ENCODE data around the gene CEP120. TPM values are rescaled to one million over a fixed set of nuclear protein-coding genes. Genes with fewer than 3 reads are reported as not detected.
"Not testable (repeated sequence)": the region's sequence is repeated elsewhere in the genome, so short reads cannot be mapped to it uniquely, and the experiment has no call there.

The CEP120 gene
- 1 to 10 TPM; 8.8 to 9.2 TPM for total RNA-seq
- long read RNA-seq, full-length matches to known transcripts: 3 of 7 reads
- long read RNA-seq, partial matches to known transcripts: 3 of 7 reads
- long read RNA-seq, other reads (novel, unspliced or antisense): 1 of 7 reads

DNA sequence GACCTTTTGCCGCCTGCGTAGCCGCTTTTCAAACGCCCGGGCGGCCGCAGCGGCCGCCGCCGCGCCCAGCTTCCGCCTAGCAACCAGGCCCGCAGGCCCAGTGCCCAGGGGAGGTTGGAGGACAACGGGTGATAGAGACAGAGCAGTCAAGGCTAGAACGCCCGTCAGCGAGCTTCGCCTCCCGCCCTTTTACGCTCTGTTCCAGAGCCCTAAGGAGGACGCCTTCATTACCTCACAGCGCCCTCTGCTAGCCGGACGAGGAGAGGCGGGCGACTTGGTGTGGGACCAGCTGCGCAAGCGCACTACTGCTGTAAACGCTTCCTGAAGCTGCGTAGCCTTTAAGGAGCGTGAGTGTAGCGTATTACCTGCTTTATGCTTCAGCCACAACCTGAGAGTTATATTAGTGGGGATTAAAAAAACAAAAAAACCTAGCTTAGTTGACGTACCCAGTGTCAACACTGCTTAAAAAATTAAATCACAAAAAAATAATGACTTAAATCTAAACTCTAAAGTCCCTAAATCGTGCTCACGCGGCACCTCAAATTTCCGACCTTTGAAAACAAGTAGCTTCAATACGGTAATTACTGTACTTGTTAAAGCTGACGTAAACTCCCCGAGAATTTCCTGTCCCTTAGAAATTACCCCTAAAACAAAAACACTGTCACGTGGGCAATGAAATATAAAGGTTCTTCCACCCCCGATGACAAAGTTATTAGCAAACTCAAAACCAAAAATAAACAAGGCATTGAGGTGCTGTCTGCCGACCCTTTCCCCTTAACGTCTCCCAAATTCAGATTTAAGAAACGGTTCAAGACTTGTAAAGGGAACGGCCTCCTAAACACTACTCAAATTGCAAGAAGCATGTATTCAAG lies at the start of gene CEP120:
TSS of gene CEP120 (minus strand) at position 126 of the 872 bp plus-strand sequence. CDS start 405 bp downstream, outside the sequence.
- intact Hi-C loops (cut with DNase I, micrococcal nuclease): loop anchor here in 1 of 2 donors (5.0 to 10.0 kb wide), 2 partner anchors 94 to 181 kb away; no protein-coding TSS in a partner anchor
- peak; percentile 99 for DNase-seq
- ATAC-seq: peak; percentile 97

DNA sequence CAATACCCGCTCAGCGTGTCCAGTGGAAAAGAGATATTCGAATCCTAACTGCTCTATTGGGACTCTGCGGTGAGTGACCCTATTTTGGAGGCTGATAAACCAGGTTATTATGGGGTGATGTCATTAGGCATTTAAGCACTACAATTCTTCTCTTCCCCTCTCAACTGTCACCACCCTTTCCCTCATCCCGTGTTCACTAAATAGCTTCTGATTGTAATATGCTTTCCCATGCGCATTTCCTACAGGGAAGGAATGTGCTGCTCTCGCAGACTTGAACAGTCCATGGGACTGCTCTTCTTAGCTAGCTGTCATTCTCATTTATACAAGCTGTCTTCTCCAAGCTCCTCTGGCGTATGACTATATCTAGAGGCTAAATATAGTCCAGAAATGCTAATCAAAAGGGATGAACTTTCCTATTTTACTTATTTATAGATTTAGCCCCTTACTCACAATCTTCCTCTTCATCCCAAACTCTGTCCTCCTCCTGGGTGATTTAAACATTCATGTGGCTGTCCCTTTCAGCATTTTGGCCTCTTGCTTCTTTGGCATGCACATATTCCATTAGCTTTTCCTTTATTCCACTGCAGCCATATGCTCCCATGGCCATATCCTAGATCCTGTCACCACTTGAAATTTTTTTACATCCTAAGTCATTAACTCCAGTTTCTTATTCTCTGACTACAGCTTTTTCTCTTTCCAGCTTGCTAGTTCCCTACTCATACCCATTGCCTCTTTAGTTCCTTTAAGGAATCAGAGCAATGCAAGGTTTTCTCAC lies 49.1 kb upstream of the CEP120 start:
- ATAC-seq: no peak
- intact Hi-C loops (cut with DNase I, micrococcal nuclease): no loop called here
- no peak for DNase-seq

- intact Hi-C loops (cut with DNase I, micrococcal nuclease): no loop called here
- no peak for ATAC-seq
- DNase-seq: no peak
These were observed 48.2 kb upstream of the CEP120 start for GRCh38 chr5:123471385-123471784.

DNA sequence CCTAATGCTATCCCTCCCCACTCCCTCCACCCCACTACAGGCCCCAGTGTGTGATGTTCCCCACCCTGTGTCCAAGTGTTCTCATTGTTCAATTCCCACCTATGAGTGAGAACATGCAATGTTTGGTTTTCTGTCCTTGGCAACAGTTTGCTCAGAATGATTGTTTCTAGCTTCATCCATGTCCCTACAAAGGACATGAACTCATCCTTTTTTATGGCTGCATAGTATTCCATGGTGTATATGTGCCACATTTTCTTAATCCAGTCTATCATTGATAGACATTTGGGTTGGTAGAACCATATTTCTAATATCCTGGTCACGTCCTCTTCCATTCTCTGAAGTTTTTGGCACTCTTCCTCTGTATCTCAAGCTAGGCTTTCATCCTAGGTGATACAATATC lies 43.6 kb upstream of the CEP120 start:
- ATAC-seq; DNase-seq; intact Hi-C loops (cut with DNase I, micrococcal nuclease): not testable (repeated sequence)

GRCh38 chr5:123460296-123460729 lies 37.1 kb upstream of the CEP120 start:
- ATAC-seq (peak; percentile 95), DNase-seq (peak; percentile 23 to 69)
- intact Hi-C loops (cut with DNase I, micrococcal nuclease): no loop called here

DNA sequence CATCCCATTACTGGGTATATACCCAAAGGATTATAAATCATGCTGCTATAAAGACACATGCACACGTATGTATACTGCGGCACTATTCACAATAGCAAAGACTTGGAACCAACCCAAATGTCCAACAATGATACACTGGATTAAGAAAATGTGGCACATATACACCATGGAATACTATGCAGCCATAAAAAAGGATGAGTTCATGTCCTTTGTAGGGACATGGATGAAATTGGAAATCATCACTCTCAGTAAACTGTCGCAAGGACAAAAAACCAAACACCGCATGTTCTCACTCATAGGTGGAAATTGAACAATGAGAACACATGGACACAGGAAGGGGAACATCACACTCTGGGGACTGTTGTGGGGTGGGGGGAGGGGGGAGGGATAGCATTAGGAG lies 35.8 kb upstream of the CEP120 start:
- intact Hi-C loops (cut with DNase I, micrococcal nuclease); ATAC-seq: not testable (repeated sequence)

GRCh38 chr5:123456242-123456641 lies 33.0 kb upstream of the CEP120 start:
- DNase-seq: no peak
- peak; percentile 78 for ATAC-seq
- intact Hi-C loops (cut with DNase I, micrococcal nuclease): no loop called here

More for the DNA sequence above, 35.8 kb upstream of the CEP120 start:
- not testable (repeated sequence) for DNase-seq

GRCh38 chr5:123455640-123456039 lies 32.4 kb upstream of the CEP120 start:
- no peak for ATAC-seq
- intact Hi-C loops (cut with DNase I, micrococcal nuclease): no loop called here
- DNase-seq: no peak

DNA sequence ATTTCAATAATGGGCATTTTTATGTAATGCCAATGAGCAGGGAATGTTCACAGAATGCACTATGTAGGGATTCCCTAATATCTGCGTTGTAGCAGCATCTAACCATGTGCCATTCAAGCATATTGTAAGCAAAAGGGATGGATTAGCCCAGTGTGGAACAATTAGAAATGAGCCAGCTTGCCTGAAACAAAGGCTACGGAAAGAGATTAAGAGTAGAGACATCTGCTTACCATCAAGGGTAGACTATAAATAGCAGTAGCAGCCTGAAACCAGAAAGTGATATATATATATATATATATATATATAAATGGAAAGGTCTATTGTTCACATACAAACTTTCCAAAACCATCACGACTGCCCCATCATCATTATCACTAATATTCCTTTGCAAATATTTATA lies 31.9 kb upstream of the CEP120 start:
- DNase-seq (no peak), ATAC-seq (no peak)
- intact Hi-C loops (cut with DNase I, micrococcal nuclease): no loop called here

- ATAC-seq: peak; percentile 59
- intact Hi-C loops (cut with DNase I, micrococcal nuclease): no loop called here
- no peak for DNase-seq
These were observed 31.2 kb upstream of the CEP120 start for GRCh38 chr5:123454259-123454911.

DNA sequence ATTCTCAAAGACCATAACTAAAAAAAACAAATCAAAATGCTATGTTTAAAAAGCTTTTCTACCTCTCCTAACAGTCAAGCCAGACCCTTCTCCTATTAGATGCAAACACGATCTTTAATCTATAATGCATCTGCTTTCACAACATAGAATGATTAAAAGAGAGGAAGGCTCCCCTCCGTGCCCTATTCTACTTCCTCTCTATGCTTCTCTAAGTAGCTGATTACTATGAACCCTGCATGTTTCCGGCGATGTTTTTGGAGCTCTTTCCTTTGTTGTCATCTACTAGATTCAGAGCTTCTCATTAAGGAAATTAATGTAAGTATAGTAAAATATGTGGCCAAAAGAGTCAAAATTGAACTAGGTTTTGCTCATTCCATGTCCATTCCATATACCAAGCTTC lies 29.2 kb upstream of the CEP120 start:
- DNase-seq: no peak
- intact Hi-C loops (cut with DNase I, micrococcal nuclease): no loop called here
- no peak for ATAC-seq

- intact Hi-C loops (cut with DNase I, micrococcal nuclease): no loop called here
- DNase-seq (no peak), ATAC-seq (no peak)
These were observed 27.8 kb upstream of the CEP120 start for GRCh38 chr5:123451047-123451446.

- ATAC-seq: no peak
- DNase-seq: no peak
- intact Hi-C loops (cut with DNase I, micrococcal nuclease): no loop called here
These were observed 27.4 kb upstream of the CEP120 start for GRCh38 chr5:123450640-123451039.

DNA sequence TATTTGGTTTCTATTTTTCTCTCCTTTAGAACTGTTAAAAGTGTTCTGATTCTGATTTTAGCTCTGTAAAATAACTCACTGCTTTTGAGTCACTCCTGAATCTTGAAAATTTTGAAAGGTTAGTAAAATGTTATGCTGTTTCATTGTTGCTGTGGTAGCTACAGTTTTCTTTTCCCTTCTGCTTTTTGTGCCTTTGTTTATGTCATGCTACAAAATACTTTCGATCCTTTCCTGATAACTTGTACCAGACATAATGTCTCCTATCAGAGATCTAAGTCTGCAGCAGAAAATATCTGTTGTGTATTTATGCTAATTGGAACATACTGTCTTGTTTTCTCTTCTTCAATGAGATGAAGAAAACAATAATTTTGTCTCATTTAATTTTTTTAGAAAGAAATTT lies 26.9 kb upstream of the CEP120 start:
- intact Hi-C loops (cut with DNase I, micrococcal nuclease): no loop called here
- ATAC-seq (no peak), DNase-seq (no peak)

GRCh38 chr5:123449424-123449974 lies 26.3 kb upstream of the CEP120 start:
- intact Hi-C loops (cut with DNase I, micrococcal nuclease): no loop called here
- DNase-seq: no peak
- peak; percentile 25 for ATAC-seq

DNA sequence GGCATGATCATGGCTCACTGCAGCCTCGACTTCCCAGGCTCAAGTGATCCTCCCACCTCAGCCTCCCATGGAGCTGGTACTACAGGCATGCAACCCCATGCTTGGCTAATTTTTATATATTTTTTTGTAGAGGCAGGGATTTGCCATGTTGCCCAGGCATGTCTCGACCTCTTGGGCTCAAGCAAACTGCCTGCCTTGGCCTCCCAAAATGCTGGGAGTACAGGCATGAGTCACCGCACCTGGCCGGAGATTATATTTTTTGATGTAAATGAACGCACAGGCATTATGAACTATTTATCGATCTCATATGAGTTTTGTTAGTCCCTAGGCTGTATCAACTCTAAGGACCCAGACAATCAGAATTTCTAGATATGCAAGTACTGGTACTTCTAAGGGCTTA lies 25.5 kb upstream of the CEP120 start:
- ATAC-seq: no peak
- intact Hi-C loops (cut with DNase I, micrococcal nuclease): no loop called here

DNA sequence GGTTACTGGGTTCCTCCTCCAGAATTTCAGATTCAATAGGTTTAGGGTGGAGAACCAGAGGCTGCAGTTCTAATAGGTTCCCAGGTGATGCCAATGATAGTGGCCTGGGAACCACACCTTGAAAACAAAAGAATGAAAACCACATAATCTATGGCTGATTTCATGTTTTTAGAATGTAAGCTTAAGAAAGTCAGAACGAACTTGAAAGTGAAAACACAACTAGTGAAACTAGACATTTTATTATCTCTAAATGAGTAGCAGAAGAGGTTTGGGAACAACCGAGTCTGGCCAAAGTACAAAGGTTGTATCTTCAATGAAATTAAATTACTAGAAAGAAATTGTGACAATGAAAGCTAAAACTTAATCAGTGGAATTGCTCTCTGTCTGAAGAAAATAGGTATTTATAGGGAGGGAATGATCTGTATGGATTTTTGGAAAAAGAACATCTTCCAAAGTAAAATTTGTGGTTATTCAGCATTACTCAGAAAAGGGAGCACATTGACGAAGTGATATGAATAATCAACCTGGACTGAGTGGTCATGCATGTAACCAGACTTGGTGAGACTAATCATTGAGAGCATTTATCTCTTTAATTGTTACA lies 24.9 kb upstream of the CEP120 start:
- peak; percentile 93 for ATAC-seq
- intact Hi-C loops (cut with DNase I, micrococcal nuclease): no loop called here

More for the DNA sequence above, 25.5 kb upstream of the CEP120 start:
- DNase-seq: no peak

GRCh38 chr5:123444016-123444415 lies 20.8 kb upstream of the CEP120 start:
- ATAC-seq: no peak
- intact Hi-C loops (cut with DNase I, micrococcal nuclease): no loop called here
- no peak for DNase-seq

More for the DNA sequence above, 24.9 kb upstream of the CEP120 start:
- DNase-seq: no peak

All from left colon (tissue), 2 donors.